Colonic mucosa (tissue), 4 donors: ENCODE measurements around the gene HAGH. TPM values are rescaled to one million over a fixed set of nuclear protein-coding genes. Genes with fewer than 3 reads are reported as not detected.

Experiments
- DNase-seq: peaks from one replicate; pipeline ENCODE4 v3.0.0-alpha.2; 2020
- H3K27ac ChIP-seq: fragments of 200-600 bp; one replicate; pipeline ENCODE4 v1.8.0; 2021
- H3K27me3 ChIP-seq: fragments of 200-600 bp; one replicate; pipeline ENCODE4 v1.8.0; 2021
- H3K36me3 ChIP-seq: fragments of 200-600 bp; one replicate; pipeline ENCODE4 v1.8.0; 2021
- H3K4me1 ChIP-seq: fragments of 200-600 bp; one replicate; pipeline ENCODE4 v1.8.0; 2021; ENCODE audit warnings: mild to moderate bottlenecking
- H3K4me3 ChIP-seq: fragments of 200-600 bp; one replicate; pipeline ENCODE4 v1.8.0; 2021
- H3K9ac ChIP-seq, 2 donors: one replicate each; pipeline ENCODE4 v1.7.0; 2013; ENCODE audit warnings: control low read depth in 2 of 2, low read depth in 2 of 2, low read length in 2 of 2
- H3K9me3 ChIP-seq: fragments of 200-600 bp; one replicate; pipeline ENCODE4 v1.8.0; 2021
- intact Hi-C: fragments of 100-400 bp; cut with DNase I; formaldehyde crosslinking; loops from one replicate; pipeline ENCODE4 v1.14.1; 2022
- total RNA-seq, 2 donors: library from RNA; stranded (reverse); fragmentation: NEBNext Ultra II Directional in 1 of 2; extraction: Animal tissue kit (Norgen Biotek cat#: 25700) in 1 of 2; gene quantifications; one replicate each; pipeline ENCODE4 v1.2.1, GENCODE V29; 2021
- TF ChIP-seq, protein P1 (sequence below): fragments of 200-600 bp; IDR thresholded peaks from one replicate; pipeline ENCODE4 v1.8.0; 2022; ENCODE audit warnings: antibody characterized with exemption, mild to moderate bottlenecking
- donor health status: healthy.
- donor health status: DM: no; HTN: no; CAD: no.
- donor health status: DM: no; HTN: no; CAD: no.

Gene HAGH
- total RNA-seq, 2 donors from 2014 or later: 61.9 to 64.7 TPM

DNA sequence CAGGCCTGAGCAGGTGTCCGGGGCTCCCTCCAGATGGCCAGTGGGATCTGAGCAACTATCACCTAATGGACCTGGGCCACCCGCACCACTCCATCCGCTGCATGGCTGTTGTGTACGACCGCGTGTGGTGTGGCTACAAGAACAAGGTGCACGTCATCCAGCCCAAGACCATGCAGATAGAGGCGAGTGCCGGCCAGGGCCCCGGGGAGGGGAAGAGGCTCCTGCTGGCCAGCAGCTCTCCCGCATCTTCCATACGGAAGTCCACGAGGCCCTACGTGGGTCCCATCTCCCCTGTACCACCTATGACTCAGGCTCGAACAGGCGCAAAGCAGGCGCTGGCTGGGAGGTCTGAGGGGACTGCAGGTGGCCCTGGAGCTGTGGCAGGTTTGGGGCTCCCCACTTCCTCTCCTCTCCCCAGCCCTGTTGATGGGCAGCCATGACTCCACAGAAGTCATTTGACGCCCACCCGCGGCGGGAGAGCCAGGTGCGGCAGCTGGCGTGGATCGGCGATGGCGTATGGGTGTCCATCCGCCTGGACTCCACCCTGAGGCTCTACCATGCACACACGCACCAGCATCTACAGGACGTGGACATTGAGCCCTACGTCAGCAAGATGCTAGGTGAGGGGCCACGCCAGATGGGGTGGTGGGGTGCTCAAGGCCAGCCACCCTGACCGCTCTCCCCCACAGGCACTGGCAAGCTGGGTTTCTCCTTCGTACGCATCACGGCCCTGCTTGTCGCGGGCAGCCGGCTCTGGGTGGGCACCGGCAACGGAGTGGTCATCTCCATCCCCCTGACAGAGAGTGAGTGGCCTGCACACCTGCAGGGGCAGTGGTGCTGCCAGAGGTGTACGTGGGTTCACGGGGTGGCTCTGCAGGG is 59.3 kb downstream of the HAGH start:
- no peak overlapping the region for H3K9ac ChIP-seq
- TF ChIP-seq, protein P1, sequence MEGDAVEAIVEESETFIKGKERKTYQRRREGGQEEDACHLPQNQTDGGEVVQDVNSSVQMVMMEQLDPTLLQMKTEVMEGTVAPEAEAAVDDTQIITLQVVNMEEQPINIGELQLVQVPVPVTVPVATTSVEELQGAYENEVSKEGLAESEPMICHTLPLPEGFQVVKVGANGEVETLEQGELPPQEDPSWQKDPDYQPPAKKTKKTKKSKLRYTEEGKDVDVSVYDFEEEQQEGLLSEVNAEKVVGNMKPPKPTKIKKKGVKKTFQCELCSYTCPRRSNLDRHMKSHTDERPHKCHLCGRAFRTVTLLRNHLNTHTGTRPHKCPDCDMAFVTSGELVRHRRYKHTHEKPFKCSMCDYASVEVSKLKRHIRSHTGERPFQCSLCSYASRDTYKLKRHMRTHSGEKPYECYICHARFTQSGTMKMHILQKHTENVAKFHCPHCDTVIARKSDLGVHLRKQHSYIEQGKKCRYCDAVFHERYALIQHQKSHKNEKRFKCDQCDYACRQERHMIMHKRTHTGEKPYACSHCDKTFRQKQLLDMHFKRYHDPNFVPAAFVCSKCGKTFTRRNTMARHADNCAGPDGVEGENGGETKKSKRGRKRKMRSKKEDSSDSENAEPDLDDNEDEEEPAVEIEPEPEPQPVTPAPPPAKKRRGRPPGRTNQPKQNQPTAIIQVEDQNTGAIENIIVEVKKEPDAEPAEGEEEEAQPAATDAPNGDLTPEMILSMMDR: no peak
- H3K9me3 ChIP-seq: no peaks in the 10 kb centered on the region
- peaks cover 5% of the 10 kb centered on the region for H3K4me1 ChIP-seq
- H3K27ac ChIP-seq: no peak overlapping the region
- H3K4me3 ChIP-seq: no peak overlapping the region
- H3K27me3 ChIP-seq: no peaks in the 10 kb centered on the region
- DNase-seq: no peak
- H3K36me3 ChIP-seq: peaks cover 8% of the 10 kb centered on the region
- intact Hi-C loops: no loop called here

DNA sequence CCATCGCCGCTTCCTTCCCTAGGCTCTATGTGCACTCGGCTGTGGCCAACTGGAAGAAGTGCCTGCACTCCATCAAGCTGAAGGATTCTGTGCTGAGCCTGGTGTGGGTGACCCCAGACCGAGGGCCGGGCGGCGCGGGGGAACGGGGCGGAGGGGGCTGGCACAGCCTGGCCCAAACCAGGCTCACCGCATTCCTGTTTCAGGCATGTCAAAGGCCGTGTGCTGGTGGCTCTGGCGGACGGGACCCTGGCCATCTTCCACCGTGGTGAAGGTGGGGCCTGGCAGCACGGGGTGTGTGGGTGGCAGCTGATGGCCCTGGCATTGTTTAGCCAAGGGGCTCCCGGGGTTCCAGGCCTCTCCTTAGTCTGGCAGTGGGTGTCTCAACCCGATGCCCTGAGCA is 59.9 kb downstream of the HAGH start:
- DNase-seq: no peak
- Histone ChIP-seq H3K27me3 (no peaks in the 10 kb centered on the region), H3K27ac (no peak overlapping the region), H3K9me3 (no peaks in the 10 kb centered on the region), H3K36me3 (peaks cover 8% of the 10 kb centered on the region), H3K9ac (no peak overlapping the region), H3K4me3 (no peak overlapping the region), H3K4me1 (peaks cover 5% of the 10 kb centered on the region)
- intact Hi-C loops: no loop called here
- TF ChIP-seq, protein P1: no peak

DNA sequence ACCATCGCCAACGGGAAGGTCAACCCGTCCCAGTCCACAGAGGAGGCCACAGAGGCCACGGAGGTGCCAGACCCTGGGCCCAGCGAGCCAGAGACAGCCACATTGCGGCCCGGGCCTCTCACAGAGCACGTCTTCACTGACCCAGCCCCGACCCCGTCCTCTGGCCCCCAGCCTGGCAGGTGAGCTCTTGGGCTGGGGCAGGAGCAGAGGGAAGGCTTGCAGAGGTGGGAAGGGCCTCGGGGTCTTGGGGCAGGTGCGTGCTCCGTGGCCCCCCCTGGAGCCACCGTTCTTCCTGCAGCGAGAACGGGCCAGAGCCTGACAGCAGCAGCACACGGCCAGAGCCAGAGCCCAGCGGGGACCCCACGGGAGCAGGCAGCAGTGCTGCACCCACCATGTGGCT is 60.4 kb downstream of the HAGH start:
- H3K4me1 ChIP-seq: peaks cover 5% of the 10 kb centered on the region
- no peak for DNase-seq
- H3K4me3 ChIP-seq: no peak overlapping the region
- intact Hi-C loops: no loop called here
- no peak overlapping the region for H3K27ac ChIP-seq
- peaks cover 8% of the 10 kb centered on the region for H3K36me3 ChIP-seq
- TF ChIP-seq, protein P1: no peak
- no peak overlapping the region for H3K9ac ChIP-seq
- H3K27me3 ChIP-seq: no peaks in the 10 kb centered on the region
- H3K9me3 ChIP-seq: no peaks in the 10 kb centered on the region

DNA sequence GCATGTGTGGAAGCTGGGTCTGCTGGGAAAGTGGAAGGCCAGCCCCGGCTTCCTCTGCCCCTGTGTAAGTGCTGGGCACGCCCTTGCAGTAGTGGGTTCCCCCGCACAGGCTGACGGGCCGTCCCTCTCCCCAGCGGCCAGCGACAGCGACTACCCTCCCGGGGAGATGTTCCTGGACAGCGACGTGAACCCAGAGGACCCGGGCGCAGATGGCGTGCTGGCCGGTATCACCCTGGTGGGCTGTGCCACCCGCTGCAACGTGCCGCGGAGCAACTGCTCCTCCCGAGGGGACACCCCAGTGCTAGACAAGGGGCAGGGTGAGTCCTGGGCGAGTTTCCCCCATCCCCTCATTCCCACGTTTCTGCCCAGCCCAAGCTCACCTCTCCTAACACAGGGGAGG is 60.8 kb downstream of the HAGH start:
- no peaks in the 10 kb centered on the region for H3K9me3 ChIP-seq
- H3K9ac ChIP-seq: no peak overlapping the region
- DNase-seq: no peak
- intact Hi-C loops: no loop called here
- H3K27me3 ChIP-seq: no peaks in the 10 kb centered on the region
- H3K4me1 ChIP-seq: peaks cover 4% of the 10 kb centered on the region
- TF ChIP-seq, protein P1: no peak
- peaks cover 8% of the 10 kb centered on the region for H3K36me3 ChIP-seq
- H3K27ac ChIP-seq: no peak overlapping the region
- H3K4me3 ChIP-seq: no peak overlapping the region

DNA sequence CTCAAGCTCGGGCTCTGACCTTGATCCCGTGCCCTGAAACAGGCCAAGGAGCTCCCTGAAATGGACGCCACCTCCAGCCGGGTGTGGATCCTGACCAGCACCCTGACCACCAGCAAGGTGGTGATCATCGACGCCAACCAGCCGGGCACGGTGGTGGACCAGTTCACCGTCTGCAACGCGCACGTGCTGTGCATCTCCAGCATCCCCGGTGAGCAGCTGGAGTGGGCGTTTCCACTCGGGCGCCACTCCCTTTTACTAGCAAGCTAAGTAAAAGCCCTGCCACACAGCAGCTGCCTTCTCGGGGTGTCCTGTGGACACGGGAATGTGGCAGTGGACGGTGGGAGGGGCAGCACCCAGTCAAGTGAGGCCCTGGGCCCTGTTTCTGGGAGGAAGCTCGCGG is 61.7 kb downstream of the HAGH start:
- TF ChIP-seq, protein P1: no peak
- intact Hi-C loops: no loop called here
- Histone ChIP-seq H3K36me3 (peaks cover 8% of the 10 kb centered on the region), H3K4me1 (no peaks in the 10 kb centered on the region), H3K9ac (no peak overlapping the region), H3K9me3 (no peaks in the 10 kb centered on the region), H3K27ac (no peak overlapping the region), H3K27me3 (no peaks in the 10 kb centered on the region), H3K4me3 (no peak overlapping the region)
- no peak for DNase-seq
